Endothelial cell of hepatic sinusoid (primary cell): ENCODE measurements around the gene GOLGA8T.
"Not testable (repeated sequence)": the region's sequence is repeated elsewhere in the genome, so short reads cannot be mapped to it uniquely, and the experiment has no call there.

ENCODE experiments used
- in situ Hi-C: cut with HindIII; loops from 2 replicates; pipeline ENCODE4 v1.10.0; 2017; ENCODE audit warnings: low sequenced_read_pairs

The GOLGA8T gene, protein sequence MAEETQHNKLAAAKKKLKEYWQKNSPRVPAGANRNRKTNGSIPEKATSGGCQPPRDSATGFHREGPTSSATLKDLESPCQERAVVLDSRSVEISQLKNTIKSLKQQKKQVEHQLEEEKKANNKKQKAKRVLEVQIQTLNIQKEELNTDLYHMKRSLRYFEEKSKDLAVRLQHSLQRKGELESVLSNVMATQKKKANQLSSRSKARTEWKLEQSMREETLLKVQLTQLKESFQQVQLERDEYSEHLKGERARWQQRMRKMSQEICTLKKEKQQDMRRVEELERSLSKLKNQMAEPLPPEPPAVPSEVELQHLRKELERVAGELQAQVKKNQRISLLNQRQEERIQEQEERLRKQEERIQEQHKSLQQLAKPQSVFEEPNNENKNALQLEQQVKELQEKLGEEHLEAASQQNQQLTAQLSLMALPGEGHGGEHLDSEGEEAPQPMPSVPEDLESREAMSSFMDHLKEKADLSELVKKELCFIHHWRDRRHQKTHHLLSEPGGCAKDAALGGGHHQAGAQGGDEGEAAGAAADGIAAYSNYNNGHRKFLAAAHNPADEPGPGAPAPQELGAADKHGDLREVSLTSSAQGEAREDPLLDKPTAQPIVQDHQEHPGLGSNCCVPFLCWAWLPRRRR

DNA sequence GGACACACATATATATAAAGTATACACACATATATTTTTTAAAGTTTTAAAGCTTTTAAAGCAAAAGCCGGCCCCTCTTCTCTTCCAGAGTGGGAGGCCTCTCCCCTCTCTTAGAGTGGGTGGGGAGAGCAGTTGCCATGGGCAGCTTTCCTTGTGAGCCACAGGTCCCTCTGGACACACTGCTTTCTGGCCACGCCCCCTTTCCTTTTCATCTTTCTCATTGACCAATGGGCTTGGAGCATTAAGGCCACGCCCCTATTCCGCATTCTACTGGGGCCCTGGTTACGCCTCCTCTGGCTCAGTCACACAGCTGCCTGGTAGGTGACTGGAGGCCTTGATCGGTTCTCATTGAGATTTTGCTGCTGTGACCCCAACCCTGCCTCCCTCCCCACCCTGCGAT, at the start of gene GOLGA8T:
GOLGA8T (plus strand) TSS at position 301 of the 400 bp plus-strand sequence; CDS start at position 399, 98 bp downstream.
- in situ Hi-C loops: not testable (repeated sequence)

- in situ Hi-C loops: not testable (repeated sequence)
These were observed 37.0 kb upstream of the GOLGA8T start for GRCh38 chr15:30097827-30098226.

GRCh38 chr15:30102890-30103289, 32.0 kb upstream of the GOLGA8T start:
- in situ Hi-C loops: not testable (repeated sequence)

DNA sequence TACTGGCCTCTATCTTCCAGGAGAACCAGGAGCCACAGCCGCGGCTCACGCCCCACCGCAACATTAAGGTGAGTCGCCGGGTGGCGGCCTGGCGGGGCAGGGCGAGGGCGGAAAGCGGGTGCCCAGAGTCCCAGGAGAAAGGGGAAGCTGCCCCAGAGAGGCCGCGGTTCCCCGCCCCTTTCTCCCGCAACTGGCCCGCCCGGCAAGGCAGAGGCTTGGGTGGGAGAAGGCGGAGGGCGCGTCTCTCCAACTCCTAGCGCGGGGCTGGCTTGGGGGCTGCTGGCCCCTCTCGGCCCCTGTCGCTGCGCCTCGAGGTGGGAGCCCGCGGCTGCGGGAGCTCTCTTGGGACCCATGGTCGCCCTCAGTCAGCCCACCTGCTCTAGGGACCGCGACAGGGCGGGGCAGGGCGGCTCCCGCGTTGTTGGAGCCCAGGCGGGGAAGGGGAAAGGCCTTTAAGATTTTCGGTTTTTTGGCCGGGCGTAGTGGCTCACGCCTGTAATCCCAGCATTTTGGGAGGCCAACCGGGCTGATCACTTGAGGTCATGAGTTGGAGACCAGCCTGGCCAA, 30.8 kb upstream of the GOLGA8T start:
- in situ Hi-C loops: not testable (repeated sequence)

GRCh38 chr15:30110591-30110990, 24.3 kb upstream of the GOLGA8T start:
- in situ Hi-C loops: not testable (repeated sequence)

GRCh38 chr15:30130066-30130465, 4.8 kb upstream of the GOLGA8T start:
- in situ Hi-C loops: not testable (repeated sequence)

DNA sequence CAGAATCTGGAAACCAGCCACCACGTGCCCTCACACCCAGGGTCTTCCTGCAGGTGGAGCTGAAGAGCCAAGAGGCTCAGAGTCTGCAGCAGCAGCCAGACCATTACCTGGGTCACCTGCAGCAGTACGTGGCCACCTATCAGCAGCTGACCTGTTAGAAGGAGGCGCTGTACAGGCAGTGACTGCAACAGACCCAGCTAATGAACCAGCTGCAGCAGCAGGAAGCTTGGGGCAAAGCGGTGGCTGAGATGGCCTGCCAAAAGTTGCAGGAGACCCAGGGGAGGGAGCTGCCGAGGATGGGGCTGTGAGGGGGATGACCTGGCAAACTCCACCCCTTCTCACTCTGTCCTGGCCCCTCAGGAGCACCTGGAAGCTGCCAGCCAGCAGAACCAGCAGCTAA, 8.4 kb downstream of the GOLGA8T start:
- in situ Hi-C loops: not testable (repeated sequence)

DNA sequence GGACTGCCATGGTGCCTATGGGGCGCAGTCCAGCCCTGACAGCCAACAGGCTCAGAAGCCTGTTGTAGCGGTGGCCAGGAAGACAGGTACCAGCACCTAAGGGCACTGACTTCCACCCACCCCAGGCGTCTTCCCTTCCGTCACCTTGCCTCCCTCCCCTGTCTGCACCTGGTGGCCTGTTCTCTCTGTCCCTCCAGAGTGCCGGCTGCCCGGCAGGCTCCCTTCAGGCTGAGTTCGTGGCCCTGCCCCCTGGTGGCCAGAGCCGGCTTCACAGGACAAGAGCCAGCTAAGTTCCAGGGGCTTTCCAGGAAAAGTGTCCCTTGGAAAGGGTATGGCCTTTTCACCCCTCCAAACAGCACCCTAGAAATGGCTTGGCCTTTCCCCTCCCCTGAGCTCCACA, 15.0 kb downstream of the GOLGA8T start:
- in situ Hi-C loops: not testable (repeated sequence)

DNA sequence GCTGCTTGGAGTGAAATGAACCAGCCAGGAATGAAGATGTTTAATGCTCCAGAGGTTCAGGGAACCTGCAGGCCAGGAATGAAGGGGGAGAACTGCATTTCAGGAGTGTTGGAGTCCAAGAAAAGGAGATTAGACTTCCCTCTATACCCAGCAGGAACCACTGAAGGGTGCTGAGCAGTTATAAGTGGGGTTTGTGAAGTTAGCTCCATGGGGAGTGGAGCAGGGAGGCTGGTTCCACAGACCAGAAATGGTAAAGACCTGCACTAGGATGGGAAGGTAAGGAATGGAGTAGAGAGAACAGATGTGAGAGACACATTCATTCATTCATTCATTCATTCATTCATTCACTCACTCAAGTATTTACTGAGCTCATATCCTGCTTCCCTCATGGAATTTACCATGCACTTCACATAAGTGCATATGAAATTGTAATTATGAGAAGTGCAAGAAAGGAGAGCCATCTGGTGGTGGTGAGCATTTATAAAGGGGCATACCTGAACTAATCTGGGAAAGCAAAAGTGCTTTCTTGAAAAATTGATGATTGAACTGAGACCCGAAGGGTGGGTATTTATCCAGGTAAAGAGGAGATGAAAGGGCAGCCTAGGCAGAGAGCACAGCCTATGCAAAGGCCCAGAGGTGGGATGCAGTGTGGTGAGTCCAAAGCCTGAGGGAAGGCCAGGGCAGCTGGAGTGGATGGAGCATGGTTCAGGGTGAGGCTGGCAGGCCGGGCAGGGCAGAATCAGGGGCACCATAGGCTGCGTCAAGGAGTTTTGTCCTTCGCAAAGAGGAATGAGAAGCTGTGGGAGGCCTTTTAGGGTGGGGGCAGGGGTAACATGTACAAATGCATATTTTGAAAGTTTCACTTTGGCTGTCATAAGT, 27.9 kb downstream of the GOLGA8T start:
- in situ Hi-C loops: not testable (repeated sequence)

GRCh38 chr15:30163759-30164158, 28.9 kb downstream of the GOLGA8T start:
- in situ Hi-C loops: not testable (repeated sequence)

- in situ Hi-C loops: not testable (repeated sequence)
These were observed 29.4 kb downstream of the GOLGA8T start for GRCh38 chr15:30164257-30164656.

GRCh38 chr15:30167403-30167802, 32.6 kb downstream of the GOLGA8T start:
- in situ Hi-C loops: not testable (repeated sequence)

- in situ Hi-C loops: not testable (repeated sequence)
These were observed 33.0 kb downstream of the GOLGA8T start for GRCh38 chr15:30167886-30168285.

DNA sequence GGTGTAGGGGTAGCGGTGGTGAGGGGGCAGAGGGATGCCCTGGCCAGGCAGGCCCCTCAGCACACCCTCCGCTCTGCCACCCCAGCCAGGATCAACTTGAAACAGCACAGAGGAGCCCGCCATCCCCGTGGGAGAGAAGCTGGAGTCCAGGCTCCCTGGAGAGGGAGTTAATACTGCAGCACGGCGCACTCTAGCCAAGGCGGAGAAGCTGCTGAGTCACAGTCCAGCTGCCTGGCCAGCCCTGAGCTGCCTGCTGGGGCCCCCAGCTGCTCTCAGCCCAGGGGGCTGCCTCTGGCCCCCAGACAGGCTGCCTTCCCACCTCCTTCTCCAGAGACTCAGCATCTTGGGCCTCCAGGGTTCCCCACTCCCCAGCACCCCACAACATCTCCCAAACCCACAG, 36.6 kb downstream of the GOLGA8T start:
- in situ Hi-C loops: not testable (repeated sequence)

- in situ Hi-C loops: not testable (repeated sequence)
These were observed 38.3 kb downstream of the GOLGA8T start for GRCh38 chr15:30173041-30173608.

DNA sequence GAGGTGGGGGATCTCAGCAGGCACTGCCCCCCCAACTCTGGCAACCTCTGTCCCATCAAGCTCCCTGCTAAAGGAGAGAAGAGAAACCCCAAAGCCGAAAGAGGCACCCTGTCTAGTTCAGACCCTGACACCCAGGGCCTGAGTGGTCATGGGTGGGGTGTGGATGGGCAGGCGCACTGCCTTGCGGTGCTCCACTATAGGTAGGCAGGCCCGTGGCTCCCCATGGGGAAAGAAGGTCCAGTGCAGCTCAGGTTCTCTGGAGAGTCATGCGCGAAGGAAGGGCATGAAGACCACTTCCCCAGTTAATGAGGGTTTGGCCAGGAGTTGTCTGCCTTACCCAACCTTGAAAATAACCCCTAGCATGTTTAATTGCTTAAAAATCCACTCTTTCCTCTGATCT, 40.4 kb downstream of the GOLGA8T start:
- in situ Hi-C loops: not testable (repeated sequence)

GRCh38 chr15:30176613-30177012, 41.8 kb downstream of the GOLGA8T start:
- in situ Hi-C loops: not testable (repeated sequence)

DNA sequence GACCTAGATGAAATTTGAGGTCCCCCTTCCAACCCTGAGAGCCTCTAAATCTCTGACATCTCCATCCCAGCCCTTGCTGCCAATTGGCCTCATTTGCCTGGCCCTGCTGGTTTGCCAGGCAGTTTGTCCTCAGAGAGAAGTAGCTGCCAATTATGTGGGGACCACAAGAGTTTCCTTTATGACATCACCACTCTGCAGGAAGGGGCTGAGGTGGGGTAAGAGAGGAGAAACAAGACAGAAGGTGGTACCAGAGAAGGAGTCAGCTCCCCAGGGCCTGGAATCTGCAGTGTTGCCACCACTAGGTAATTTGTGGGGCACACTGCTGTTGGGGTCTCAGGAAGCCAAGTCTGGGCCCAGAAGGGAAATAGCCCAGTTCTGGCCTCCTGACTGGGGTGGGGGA, 45.0 kb downstream of the GOLGA8T start:
- in situ Hi-C loops: not testable (repeated sequence)

DNA sequence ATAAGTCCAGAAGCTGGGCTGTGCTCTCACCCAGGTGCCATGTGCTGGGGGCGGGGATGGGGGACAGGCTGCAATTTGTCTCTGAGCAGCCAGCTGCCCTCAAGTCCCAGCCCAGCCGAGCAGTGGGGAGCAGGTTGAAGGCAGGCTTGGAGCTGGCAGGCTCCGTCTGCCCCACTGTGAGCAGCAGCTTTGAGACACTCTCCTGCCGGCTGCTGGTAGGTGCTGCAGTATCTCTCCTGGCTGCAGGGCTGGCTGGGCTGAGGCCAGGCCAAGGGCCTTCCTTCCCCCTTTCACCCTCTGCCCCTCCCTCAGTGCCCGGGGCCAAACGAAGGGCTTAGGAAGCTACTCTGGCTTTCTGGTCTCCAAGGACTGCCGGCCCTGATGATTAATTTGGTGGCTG, 50.6 kb downstream of the GOLGA8T start:
- in situ Hi-C loops: not testable (repeated sequence)

DNA sequence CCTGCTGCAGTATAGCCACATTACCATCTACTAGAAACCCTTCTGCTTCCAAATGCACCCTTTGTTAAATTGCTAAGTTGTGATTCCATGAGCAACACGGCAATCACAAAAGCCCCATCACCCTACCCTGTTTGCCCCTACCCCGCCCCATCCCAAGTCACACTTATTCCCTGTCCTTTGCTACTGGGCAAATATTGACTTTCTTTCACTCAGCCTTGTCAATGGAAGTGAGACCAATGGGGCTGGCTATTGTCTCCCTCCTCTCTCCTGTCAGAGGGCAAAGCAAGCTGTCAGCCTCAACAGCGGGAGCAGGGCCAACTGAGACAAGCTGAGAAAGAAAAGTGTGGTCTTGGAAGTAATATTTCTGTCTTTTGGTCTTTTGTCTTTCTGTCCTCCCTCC, 52.6 kb downstream of the GOLGA8T start:
- in situ Hi-C loops: not testable (repeated sequence)

DNA sequence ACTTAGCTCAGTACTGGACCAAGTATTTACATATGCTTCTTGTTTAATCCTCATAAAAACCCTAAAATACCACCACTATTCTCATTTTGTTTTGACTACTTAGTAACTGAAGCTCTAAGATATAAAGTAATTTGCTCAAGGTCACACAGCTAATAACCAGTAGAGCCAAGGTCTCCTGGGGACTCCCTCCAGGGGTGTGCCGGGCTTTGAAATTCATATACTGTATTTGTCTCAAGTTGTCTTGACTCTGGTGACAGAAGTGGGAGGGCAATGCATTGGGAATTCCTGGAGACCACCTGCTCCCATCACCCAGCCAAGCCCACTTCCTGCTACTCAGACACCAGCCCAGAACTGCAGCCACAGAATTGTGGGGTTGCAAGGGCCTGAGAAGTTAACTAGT, 54.9 kb downstream of the GOLGA8T start:
- in situ Hi-C loops: not testable (repeated sequence)
